HepG2 (cell line): ENCODE measurements around the gene DNAH8. TPM values are rescaled to one million over a fixed set of nuclear protein-coding genes. Genes with fewer than 3 reads are reported as not detected.

Source experiments
- ATAC-seq: fragments of 200-7000 bp; cut with Tn5 transposase; 3 replicates; pipeline ENCODE4 v1.9.1; 2020; ENCODE audit warnings: mild to moderate bottlenecking, moderate library complexity
- BruUV-seq: library from RNA; stranded (reverse); fragments of 400-500 nt; replicated peaks from 2 replicates; lab custom pipeline; 2021; lab: Mats Ljungman, UMichigan
- CTCF ChIA-PET: fragments of 300-600 bp; formaldehyde crosslinking; extraction: SDS; loops from one replicate; lab custom pipeline; 2021; ENCODE audit warnings: low total read pairs, inconsistent platforms, low intra/inter-chr PET ratio; lab: Yijun Ruan, JAX
- POLR2A ChIA-PET: fragments of 350-600 bp; sonication (Branson Sonifier 250); formaldehyde crosslinking; loops from one replicate; lab custom pipeline; 2020; ENCODE audit warnings: antibody characterized with exemption, inconsistent platforms; lab: Yijun Ruan, JAX
- DNase-seq: peaks from one replicate; pipeline ENCODE4 v3.0.0-alpha.2; 2015; ENCODE audit warnings: low spot score
- FAIRE-seq: peaks from 3 replicates; lab custom pipeline; 2011; peaks lifted over from hg19 to GRCh38; lab: Jason Lieb, UNC
- H2AFZ ChIP-seq: one replicate; pipeline ENCODE4 v1.6.1; 2011; ENCODE audit warnings: low read length, inconsistent platforms
- H3K27ac ChIP-seq: fragments of 300-600 bp; 3 replicates; pipeline ENCODE4 v1.8.0; 2011; ENCODE audit warnings: mixed run types, mild to moderate bottlenecking, mixed read lengths, low read length, inconsistent platforms; ENCODE audit not compliant: insufficient read depth; ENCODE audit errors: extremely low read length
- H3K27me3 ChIP-seq, 2 experiments: fragments of 200-600 bp in 1 of 2; 2 replicates in 1 of 2; 3 replicates in 1 of 2; pipeline versions ENCODE4 v1.6.0 to v1.8.0; 2011; ENCODE audit warnings: low read length in 2 of 2, mild to moderate bottlenecking in 2 of 2, moderate library complexity in 2 of 2, inconsistent platforms in 1 of 2; ENCODE audit not compliant: insufficient read depth in 2 of 2, control insufficient read depth in 1 of 2
- H3K36me3 ChIP-seq, 2 experiments: fragments of 200-600 bp in 1 of 2; replicated peaks in 1 of 2; 2 replicates in 1 of 2; 3 replicates in 1 of 2; pipeline versions ENCODE4 v1.5.1 to v1.8.0; 2011; ENCODE audit warnings: low read length in 2 of 2, inconsistent platforms in 1 of 2; ENCODE audit not compliant: insufficient read depth in 2 of 2, control insufficient read depth in 1 of 2
- H3K4me1 ChIP-seq: 2 replicates; pipeline ENCODE4 v1.5.1; 2012; ENCODE audit warnings: low read length, inconsistent platforms; ENCODE audit not compliant: insufficient read depth
- H3K4me2 ChIP-seq: 2 replicates; pipeline ENCODE4 v1.6.0; 2011; ENCODE audit warnings: low read depth, low read length, inconsistent platforms
- H3K4me3 ChIP-seq, 3 experiments: fragments of 200-600 bp in 1 of 3; sonication (generic), shearing (Covaris generic) in 1 of 3; replicated peaks in 1 of 3; 2 replicates each; pipeline ENCODE4 v1.5.1; 2011 to 2016; ENCODE audit warnings: low read length in 3 of 3, inconsistent platforms in 2 of 3, low read depth in 2 of 3, mild to moderate bottlenecking in 2 of 3, control low read depth in 1 of 3, mixed read lengths in 1 of 3; ENCODE audit not compliant: insufficient read depth in 1 of 3
- H3K79me2 ChIP-seq: one replicate; pipeline ENCODE4 v1.6.1; 2011; ENCODE audit warnings: low read length, inconsistent platforms; ENCODE audit not compliant: insufficient read depth
- H3K9ac ChIP-seq: 2 replicates; pipeline ENCODE4 v1.6.0; 2011; ENCODE audit warnings: mild to moderate bottlenecking, low read depth, low read length, inconsistent platforms; ENCODE audit not compliant: insufficient read depth
- H3K9me3 ChIP-seq: 2 replicates; pipeline ENCODE4 v1.5.1; 2012; ENCODE audit warnings: mild to moderate bottlenecking, low read length
- H4K20me1 ChIP-seq: 2 replicates; pipeline ENCODE4 v1.6.0; 2011; ENCODE audit warnings: inconsistent platforms, mild to moderate bottlenecking, low read length, moderate library complexity; ENCODE audit not compliant: insufficient read depth
- DZIP1 ChIP-seq: sonication (generic); formaldehyde crosslinking; IDR thresholded peaks from 2 replicates; pipeline ENCODE4 v1.5.0; 2020; ENCODE audit warnings: mild to moderate bottlenecking, missing genetic modification reagents
- MED13 ChIP-seq: sonication (generic); formaldehyde crosslinking; IDR thresholded peaks from 2 replicates; pipeline ENCODE4 v1.5.0; 2020; ENCODE audit warnings: missing genetic modification reagents
- TBP ChIP-seq: sonication (generic); formaldehyde crosslinking; IDR thresholded peaks from 2 replicates; pipeline ENCODE4 v1.5.0; 2020; ENCODE audit warnings: missing genetic modification reagents
- THAP8 ChIP-seq: sonication (generic); formaldehyde crosslinking; IDR thresholded peaks from 2 replicates; pipeline ENCODE4 v1.5.1; 2020; ENCODE audit warnings: missing genetic modification reagents, mild to moderate bottlenecking, borderline replicate concordance
- ZBTB20 ChIP-seq: sonication (generic); formaldehyde crosslinking; IDR thresholded peaks from 2 replicates; pipeline ENCODE4 v1.8.1; 2023; ENCODE audit warnings: missing genetic modification reagents, low read depth, mild to moderate bottlenecking, borderline replicate concordance
- ZFP82 ChIP-seq: sonication (generic); formaldehyde crosslinking; IDR thresholded peaks from 2 replicates; pipeline ENCODE4 v1.5.1; 2020; ENCODE audit warnings: mild to moderate bottlenecking, missing genetic modification reagents, borderline replicate concordance
- WGBS: methylation state at CpG from one replicate; pipeline ENCODE4 v1.1.6; 2017; ENCODE audit warnings: low lambda C conversion rate; 5-methylcytosine and 5-hydroxymethylcytosine counted together
- in situ Hi-C: cut with HindIII; loops from 2 replicates; pipeline ENCODE4 v1.10.0; 2017; ENCODE audit warnings: low pct_unique_long_range_greater_than_20kb; ENCODE audit not compliant: extremely low pct_ligation_motif_present
- intact Hi-C: fragments of 100-400 bp; cut with micrococcal nuclease; formaldehyde crosslinking; loops from one replicate; pipeline ENCODE4 v1.10.0; 2022; ENCODE audit not compliant: unreplicated experiment
- polyA plus RNA-seq, 8 experiments: library from polyadenylated mRNA; depleted of rRNA in 3 of 8; stranded (reverse) in 7 of 8; unstranded in 1 of 8; fragments of >200 nt; fragmentation: Illumina TruSeq in 4 of 8; extraction: Trizol in 4 of 8; gene quantifications; 2 replicates each; pipeline versions ENCODE4 v1.2.1 to v1.2.3, GENCODE V29; 2011 to 2016; ENCODE audit warnings: low read depth in 4 of 8, missing spikeins in 1 of 8, mixed read lengths in 1 of 8; ENCODE audit not compliant: insufficient read depth in 1 of 8
- total RNA-seq, 5 experiments: library from RNA; depleted of rRNA; stranded (reverse); fragments of >200 nt; fragmentation: Illumina TruSeq; extraction: Trizol; gene quantifications; 2 replicates each; pipeline ENCODE4 v1.2.3, GENCODE V29; 2016; ENCODE audit warnings: low read depth in 1 of 5

Gene DNAH8
- total and polyA plus RNA-seq, 2 of the 13 experiments (the other 11 are each of a cell fraction or from before 2014, with no cell fraction given): not detected

GRCh38 chr6:39021041-39021440 lies 305.9 kb downstream of the DNAH8 start (continued):
- TF ChIP-seq THAP8 (no peak), DZIP1 (CRISPR knock-in tag) (no peak), TBP (CRISPR knock-in tag) (no peak)
- TF ChIP-seq, all 625 proteins: peak for 0

- ATAC-seq (no peak), FAIRE-seq (no peak), DNase-seq (no peak)
- no peak overlapping the region for H3K4me3 ChIP-seq
- H3K9me3 ChIP-seq: no peaks in the 10 kb centered on the region
- intact Hi-C loops (loop anchor here (10.0 kb wide), 1 partner anchor 83 kb away; no protein-coding TSS in a partner anchor), in situ Hi-C loops (no loop called here)
- H3K36me3 ChIP-seq: no peaks in the 10 kb centered on the region
- H3K4me2 ChIP-seq: no peak overlapping the region
- no peaks in the 10 kb centered on the region for H3K4me1 ChIP-seq
- 3% methylated on average over 1 of the region's 1 CpG for WGBS
- H3K9ac ChIP-seq: no peak overlapping the region
- H4K20me1 ChIP-seq: no peaks in the 10 kb centered on the region
- TF ChIP-seq ZBTB20 (CRISPR knock-in tag): no peak
- TF ChIP-seq ZFP82 (CRISPR knock-in tag): no peak
- TF ChIP-seq MED13: no peak
- ChIA-PET POLR2A (no interaction called here), CTCF (no interaction called here)
- peaks cover 0 to 2% of the 10 kb centered on the region in 2 experiments; a peak in 1 of 5 replicates for H3K27me3 ChIP-seq
- no peak overlapping the region for H3K27ac ChIP-seq
- no peaks in the 10 kb centered on the region for H3K79me2 ChIP-seq
- no TSS peak for BruUV-seq
- no peak overlapping the region for H2AFZ ChIP-seq
Measured at GRCh38 chr6:39021779-39022178, 306.7 kb downstream of the DNAH8 start.
